GM19468 (cell line): ENCODE measurements around the gene PXDN.
"Not testable (repeated sequence)": the region's sequence is repeated elsewhere in the genome, so short reads cannot be mapped to it uniquely, and the experiment has no call there.

ENCODE experiments used
- ATAC-seq: cut with Tn5 transposase; IDR thresholded peaks from one replicate; pipeline ENCODE4 v1.9.1; 2021; ENCODE audit warnings: mild to moderate bottlenecking, moderate library complexity, moderate number of reproducible peaks; ENCODE audit not compliant: unreplicated experiment; ENCODE audit errors: extremely low read depth

Gene PXDN

DNA sequence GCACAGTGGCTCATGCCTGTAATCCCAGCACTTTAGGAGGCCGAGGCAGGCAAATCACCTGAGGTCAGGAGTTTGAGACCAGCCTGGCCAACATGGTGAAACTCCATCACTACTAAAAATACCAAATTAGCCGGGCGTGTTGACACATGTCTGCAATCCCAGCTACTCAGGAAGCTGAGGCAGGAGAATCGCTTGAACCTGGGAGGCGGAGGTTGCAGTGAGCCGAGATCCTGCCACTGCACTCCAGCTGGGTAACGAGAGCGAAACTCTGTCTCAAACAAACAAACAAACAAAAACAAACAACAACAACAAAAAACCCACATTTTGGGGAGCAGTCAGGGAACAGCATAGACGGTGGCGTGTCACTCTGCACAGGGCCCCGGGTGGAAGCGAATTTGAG lies 12.8 kb upstream of the PXDN start:
- not testable (repeated sequence) for ATAC-seq

DNA sequence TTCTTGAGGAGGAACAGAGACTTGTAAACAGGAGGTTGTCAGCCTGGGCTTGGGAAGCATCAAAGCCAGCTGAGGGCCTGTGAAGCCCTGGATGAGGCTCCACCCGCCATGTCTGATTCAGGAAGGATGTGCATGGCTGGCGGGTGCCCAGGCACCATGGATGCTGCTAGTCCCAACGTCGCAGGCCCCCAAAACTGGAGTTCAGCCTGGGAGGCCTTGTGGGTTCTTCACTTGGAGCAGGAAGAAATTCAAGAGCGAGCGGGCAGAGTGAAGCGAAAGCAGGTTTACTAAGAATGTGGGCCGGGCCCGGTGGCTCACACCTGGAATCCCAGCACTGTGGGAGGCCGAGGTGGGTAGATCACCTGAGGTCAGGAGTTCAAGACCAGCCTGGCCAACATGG lies 12.1 kb upstream of the PXDN start:
- no peak for ATAC-seq

DNA sequence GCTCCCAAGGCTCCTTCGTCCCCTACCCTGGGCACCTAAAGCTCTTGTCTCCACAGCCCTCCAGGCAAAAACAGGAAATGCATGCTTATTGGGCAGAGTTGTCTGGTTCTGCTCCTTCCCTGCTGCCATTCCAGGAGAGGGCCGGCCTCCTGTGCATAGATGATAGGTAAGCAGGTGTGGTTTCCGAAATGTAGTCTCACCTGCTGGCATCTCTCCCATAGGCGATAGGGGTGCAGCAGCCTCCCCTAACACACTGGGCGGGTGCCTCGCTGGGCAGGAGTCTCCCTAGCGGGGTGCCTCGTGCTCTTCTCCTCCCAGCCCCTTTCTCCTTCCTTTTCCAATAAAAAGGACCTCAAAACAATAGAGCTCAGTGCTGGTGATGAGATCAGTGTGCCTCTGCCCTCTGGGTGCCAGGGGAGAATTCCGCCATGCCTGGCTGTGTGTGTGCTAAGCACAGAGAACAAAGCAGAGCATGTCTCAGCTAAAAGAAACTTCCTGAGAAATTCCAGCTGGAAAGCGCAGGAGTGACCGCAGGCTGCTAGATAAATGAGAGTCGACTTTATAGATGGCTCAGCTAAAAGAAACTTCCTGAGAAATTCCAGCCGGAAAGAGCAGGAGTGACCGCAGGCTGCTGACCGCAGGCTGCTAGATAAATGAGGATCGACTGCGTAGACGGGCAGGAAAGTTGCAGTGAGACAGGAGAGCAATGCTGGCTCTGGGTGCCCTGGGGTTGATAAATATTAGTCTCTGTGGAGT lies 11.3 kb upstream of the PXDN start:
- ATAC-seq, result no peak

DNA sequence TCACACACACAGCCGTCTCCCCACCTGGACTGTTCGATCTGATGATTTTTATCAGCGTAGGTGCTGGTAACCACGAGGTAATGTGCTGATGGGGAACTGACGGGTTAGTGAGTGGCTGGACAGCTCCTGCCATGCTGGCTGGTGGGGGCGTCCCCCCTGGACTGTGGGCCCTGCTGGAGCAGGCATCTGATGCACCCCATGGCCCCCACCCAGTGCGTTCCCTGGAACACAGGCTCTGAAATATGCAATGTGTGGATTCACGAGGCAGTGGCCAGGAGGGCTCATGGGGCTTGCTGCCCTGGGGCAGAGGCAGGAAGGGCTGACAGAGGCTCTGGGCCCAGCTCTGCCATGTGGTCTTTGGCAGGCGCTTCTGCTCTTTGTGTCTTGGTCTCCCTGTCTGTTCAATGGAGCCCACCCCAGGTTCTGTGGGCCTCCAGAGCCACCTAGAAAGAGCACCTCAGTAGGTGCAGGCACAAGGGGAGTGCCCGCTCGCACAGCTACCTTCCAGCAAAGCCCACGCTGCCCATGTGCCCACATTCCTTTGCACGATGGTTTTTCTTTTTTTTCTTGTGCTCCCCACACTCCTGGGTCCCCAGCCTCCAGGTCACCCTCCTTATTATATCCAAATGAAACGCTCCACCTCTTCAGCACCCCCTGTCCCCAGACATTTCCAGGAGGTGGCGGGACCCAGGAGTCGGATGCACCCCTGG lies 10.3 kb upstream of the PXDN start:
- ATAC-seq, result no peak

DNA sequence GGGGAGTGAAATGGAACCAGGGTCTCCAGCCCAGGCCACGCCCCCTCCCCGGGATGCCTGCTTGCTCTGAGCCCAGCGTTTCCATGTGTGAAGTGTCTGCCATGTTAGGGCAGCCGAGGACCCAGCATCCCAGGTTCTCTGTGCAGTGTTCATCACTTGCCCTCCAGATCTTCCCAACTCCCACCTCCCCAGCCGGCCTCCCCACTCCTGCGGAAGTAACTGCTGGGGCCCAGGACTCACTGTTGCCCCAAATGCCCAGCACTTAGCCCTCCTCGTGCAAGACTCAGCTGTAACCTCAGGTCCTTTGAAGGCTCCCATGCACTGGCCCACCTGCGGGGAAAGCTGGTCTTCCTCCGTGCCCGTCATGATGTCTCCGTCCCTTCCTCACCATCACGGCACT lies 9.7 kb upstream of the PXDN start:
- no peak for ATAC-seq

DNA sequence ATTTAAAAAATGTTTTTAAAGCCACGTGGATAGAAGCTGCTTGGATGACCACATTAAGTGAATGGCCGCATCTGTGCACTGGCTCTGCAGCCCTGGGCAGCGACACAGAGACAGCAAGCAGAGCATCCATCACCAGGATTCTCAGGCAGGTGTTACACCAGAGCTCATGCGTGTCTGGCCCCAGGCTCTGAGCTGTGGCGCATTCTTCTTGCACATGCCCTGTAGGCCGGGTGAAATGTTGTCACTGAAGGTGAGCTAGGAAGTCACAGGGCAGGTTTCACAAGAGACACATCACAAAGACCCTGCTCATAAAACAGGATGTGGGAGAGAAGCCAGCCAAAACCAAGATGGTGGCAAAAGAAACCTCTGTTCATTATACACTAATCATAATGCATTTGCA lies 8.4 kb upstream of the PXDN start:
- ATAC-seq, result no peak

DNA sequence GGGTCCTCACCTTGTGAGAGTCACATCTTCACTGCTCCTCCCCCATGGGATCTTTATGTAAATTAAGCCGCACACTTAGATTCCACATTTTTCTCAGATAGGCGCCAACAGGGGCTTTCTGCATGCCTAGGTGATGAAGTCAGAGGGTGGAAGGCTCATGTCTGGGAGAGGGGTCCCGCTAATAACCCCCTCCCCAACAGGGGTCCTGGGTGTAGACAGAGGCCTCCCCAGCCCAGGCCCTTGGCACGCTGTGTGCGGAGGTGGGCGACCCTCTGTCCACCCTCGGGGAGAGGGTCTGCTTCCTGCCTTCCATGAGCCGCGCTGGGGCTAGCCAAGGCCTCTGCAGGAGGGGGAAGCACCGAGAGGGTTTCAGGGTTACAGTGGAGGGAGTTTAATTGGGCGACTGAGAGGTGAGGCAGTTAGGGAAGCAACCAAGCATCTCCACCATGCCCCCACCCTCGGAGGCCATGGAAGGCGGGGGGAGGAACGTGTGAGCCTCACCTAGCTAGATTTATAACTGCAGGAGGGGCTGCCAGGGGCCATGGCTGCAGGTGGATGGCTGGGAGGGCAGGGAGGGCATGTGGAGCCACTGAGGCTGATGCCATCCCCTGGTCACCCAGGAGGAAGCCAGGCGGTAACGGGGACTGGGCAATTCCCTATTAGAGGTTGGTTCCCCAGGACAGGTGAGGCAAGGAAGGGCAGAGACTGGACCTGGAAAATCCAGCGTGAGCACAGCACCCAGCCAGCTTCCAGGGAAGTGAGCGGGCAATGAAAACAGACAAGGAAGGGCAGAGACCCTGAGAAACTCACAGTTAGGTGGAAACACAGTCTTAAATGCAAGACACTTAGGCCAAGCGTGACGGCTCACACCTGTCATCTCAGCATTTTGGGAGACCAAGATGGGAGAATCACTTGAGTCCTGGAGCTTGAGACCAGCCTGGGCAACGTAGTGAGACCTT lies 7.7 kb upstream of the PXDN start:
- ATAC-seq, result no peak

DNA sequence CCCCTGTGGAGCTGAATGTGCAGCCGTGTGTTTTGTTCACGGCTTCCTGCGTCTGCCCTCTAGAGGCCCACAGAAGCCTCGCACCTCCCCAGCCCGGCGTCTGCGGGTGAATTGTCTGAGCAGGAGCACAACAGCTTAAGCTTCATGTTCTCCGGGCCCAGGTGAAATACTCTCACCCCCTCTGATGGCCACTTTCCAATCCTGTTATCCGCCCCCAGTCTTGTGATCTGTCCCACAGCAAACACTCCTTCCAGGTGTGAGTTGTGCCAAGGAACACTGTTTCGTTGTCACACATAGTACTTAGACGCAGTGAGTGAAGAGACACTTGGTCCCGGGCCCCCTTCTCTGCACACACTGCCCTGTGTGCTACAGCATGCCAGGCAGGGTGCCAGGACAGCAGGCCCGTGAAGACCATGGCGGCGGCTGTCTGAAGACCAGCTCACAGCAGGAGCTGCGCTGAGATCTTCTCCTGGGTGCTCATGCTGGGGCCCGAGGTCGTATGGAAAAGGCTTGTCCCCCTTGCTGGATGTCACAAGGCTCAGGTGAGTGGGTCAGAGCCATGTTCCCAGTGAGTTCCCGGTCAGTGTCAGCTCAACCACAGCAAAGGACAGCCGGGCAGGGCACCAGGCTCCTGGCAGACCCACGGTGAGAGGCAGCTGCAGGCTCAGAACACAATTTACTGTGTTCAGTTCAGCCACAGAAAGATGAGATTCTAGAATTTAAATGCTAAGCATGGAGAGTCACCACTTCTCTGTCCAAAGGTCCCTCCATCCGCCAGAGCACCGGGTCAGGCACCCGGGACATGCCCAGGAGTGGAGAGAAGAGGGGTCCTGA lies 6.8 kb upstream of the PXDN start:
- ATAC-seq, result no peak

DNA sequence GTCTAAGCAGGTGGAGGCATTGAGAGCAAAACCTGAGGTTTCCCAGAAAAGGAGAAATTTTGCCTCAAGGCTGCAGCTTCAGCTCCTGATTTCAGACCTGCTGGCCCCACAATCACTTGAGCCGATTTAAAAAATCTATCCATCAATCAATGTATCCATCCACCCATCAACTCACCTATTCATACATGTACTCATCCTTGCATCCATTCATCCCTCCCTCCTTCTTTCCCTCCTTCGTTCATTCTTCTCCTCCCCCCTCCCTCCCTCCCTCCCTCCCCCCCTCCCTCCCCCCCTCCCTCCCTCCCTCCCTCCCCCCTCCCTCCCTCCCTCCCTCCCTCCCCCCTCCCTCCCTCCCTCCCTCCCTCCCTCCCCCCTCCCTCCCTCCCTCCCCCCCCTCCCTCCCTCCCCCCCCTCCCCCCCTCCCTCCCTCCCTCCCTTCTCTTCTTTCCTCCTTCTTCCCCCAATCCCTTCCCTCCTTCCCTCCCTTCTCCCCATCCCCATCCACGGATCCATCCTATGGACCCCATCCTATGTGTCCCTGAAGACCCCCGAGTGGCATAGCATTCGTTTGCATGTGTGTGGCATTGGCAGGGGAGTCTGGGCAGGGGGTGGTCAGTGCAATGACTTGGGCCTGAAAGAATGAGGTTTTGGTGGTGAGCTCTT lies 6.1 kb upstream of the PXDN start:
- no peak for ATAC-seq

DNA sequence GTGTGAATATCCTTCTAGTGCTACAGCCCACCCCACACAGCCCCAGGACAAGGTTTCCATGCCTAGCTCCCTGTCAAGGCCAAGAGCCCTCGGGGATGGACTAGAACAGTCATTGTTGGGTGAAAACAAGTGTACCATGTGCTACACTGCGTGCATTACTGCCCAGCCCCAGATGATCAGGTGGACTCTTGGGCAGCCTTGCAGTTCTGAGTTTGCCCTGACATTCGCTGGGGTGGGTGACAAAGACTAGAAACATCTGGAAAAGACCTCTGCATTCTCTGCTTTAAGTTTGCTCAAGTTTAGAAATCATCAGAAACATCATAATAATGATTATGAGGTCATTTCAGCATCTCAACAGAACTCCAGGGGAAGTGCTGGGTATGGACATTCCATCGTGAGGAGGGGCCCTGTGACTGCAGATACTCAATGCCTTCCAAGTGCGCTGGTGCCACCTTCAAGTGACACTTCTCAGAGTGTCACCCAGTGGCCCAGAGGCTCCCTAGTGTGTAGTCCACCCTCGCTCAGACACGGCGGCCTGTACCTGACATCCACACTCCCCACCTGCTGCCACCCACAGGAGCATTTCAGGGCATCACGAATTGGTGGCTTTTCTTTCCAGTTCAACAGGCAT lies 5.3 kb upstream of the PXDN start:
- no peak for ATAC-seq

DNA sequence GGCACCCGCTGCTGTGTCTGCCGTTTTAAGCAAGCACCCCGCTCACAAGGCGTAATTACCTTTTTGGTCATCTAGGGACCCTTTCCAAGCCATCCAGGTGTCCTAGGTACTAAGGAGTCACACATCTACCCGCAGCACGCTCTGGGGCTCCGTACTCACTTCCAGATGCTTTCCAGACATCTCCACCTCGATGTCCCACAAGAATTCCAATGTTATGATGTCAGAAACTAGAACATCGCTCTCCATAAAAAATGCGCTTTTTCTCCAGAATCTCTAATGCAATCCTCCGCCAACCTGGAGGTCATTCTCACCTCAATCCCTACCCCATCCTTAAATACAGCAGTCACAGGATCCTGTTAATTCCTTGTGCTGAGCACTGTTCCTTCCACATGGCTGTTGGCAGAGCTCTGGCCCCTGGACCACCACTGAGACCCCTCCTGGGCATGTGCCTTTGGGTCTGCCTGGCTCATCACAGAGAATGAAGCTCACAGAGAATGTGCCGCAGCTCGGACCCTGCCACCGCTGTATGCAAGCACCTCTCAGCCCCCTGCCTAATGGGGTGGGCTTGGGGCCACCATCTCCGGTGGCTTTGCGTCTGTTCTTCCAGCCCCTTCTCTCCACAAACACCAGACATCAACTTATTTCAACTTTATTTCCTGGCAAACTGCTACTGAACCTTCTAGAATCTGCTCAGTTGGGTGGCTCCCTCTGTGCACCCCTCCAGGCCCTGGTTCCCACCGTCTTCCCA lies 4.6 kb upstream of the PXDN start:
- ATAC-seq, result no peak

DNA sequence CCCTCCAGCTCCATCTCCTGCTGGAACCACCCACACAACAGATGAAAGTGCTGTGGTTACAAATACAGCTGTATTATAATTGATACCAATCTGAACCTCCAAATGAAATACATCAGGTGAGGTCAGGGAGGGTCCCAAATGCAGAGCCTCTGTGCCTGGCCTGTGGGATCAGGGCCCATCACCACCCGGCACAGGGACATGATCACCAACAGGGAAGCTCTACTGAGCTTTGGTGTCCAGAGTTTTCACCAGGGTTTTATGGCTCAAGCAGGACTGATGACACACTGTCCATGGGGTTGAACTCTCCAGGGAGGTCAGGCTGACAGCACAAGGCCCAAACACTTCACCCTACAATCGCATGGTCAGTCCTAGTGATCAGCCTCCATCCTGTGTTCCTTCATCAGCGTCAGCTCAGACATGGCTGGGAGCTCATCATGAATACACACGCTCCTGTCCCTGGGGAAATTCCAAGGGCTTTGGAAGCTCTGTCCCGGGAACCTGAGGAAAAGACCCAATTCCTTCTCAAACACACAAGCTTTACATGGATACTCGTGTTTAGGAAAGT lies 3.9 kb upstream of the PXDN start:
- ATAC-seq, result no peak

DNA sequence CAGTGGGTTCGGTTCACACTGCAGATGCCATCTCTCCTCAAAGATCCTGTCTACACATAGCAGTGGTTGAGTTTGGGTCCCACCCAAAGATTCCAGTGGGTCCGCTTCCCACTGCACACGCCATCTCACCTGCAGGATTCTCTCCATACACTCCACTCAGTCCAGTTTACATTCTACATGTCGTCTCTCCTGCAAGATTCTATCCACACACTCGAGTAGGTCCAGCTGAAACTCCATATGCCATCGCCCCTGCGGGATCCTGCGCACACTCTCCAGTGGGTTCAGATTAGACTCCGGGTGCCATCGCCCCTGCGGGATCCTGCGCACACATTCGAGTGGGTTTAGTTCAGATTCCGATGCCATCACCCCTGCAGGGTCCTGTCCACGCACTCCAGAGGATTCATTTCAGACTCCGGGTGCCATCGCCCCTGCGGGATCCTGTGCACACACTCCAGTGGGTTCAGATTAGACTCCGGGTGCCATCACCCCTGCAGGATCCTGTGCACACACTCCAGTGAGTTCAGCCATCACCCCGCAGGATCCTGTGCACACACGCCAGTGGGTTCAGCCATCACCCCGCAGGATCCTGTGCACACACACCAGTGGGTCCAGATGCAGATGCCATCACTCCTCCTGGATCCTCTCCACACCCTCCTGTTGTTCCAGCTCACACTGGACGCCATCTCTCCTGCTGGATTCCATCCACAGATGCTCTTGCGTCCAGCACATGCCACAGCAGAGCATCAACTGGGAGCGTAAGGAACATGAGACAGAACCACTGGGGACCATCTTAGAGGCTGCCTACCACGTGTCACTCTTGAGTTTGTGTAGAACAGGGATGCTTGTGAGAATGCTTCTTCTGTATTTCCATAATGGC lies 3.0 kb upstream of the PXDN start:
- ATAC-seq, result no peak

DNA sequence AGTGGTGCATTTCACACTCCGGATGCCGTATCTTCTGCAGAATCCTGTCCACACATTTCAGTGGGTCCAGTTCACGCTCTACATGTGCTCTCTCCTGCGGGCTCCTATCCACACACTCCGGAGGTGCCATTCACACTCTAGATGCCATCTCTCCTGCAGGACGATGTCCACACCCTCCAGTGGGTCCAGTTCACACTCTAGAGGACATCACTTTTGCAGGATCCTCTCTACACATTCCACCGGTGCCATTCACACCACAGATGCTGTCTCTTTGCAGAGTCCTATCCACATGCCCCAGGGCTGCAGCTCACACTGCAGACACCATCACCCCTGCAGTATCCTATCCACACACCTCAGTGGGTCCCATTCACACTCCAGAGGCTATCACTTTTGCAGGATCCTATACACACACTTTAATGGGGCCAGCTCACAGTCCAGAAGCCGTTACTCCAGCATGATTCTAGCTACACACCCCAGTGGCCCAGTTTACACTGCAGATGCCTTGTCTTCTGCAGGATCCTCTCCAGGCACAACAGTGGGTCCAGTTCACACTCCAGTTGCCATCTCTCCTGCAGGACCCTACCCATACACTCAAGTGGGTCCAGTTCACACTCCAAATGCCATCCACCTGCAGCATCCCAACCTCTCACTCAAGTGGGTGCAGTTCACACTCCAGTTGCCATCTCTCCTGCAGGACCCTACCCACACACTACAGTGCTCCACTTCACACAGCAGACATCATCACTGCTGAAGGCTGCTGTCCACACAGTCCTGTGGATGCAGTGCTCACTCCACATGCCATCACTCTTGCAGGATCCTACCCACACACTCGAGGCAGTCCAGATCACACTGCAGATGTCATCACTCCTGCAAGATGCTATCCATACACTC lies 2.1 kb upstream of the PXDN start:
- no peak for ATAC-seq

DNA sequence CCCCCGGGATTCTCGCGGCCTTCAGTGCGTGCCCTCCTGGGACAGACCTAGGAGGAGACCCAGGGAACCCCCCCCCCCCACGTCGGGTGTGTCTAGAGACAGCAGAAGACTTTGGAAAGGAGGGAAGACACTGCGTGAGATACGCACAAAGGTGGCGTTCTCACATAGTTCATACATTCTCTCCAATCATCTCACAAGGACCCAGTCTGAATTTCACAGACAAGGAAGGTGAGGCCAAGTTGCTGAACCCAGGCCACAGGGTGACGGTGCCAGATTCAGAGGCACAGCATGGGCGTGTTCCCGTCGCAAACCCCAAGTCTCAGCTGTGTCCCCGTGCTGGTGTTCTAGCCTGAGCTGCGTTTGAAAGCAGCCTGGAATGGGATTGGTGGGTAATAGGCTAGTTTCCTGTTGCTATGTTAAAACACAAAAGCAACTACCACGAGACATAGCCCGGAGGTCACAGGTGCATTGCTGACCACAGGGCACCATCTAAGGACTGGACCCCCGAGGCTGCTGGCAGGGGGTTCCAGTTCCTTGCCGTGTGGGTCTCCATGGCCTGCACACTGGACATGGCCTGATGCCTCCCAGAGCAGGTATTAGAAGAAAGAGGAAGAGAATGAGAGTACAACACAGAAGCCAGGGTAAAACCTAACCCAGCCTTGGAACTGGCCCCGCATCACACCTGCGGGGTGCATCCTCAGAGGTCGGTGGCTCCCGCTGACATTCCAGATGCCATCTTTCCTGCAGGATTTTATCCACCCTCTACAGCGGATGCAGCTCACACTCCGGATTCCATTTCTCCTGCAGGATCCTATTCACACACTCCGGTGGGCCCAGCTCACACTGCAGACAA lies 1.1 kb upstream of the PXDN start:
- ATAC-seq, result no peak
